Stomach smooth muscle (tissue), 2 donors: ENCODE measurements around the gene PPP2CA.
"Not testable (repeated sequence)": the region's sequence is repeated elsewhere in the genome, so short reads cannot be mapped to it uniquely, and the experiment has no call there.

Source experiments
- H3K27ac ChIP-seq: one replicate; pipeline ENCODE4 v1.7.0; 2013; ENCODE audit warnings: mild to moderate bottlenecking, low read length, inconsistent platforms
- H3K27me3 ChIP-seq, 2 donors: one replicate each; pipeline ENCODE4 v1.7.0; 2013; ENCODE audit warnings: low read length in 2 of 2; ENCODE audit not compliant: insufficient read depth in 2 of 2, control insufficient read depth in 1 of 2
- H3K36me3 ChIP-seq, 2 donors: one replicate each; pipeline ENCODE4 v1.7.0; 2013; ENCODE audit warnings: low read length in 2 of 2; ENCODE audit not compliant: control insufficient read depth in 2 of 2, insufficient read depth in 2 of 2
- H3K4me1 ChIP-seq: one replicate; pipeline ENCODE4 v1.7.0; 2013; ENCODE audit warnings: low read length; ENCODE audit not compliant: control insufficient read depth, insufficient read depth
- H3K4me3 ChIP-seq, 2 donors: one replicate each; pipeline ENCODE4 v1.7.0; 2013; ENCODE audit warnings: low read length in 2 of 2
- H3K9ac ChIP-seq, 2 donors: one replicate each; pipeline ENCODE4 v1.7.0; 2013; ENCODE audit warnings: low read length in 2 of 2, mild to moderate bottlenecking in 1 of 2
- H3K9me3 ChIP-seq, 2 donors: one replicate each; pipeline ENCODE4 v1.7.0; 2013; ENCODE audit warnings: low read length in 2 of 2; ENCODE audit not compliant: control insufficient read depth in 2 of 2
- donor health status: healthy.
- donor health status: Pancreatic carcinoma.

The PPP2CA gene

DNA sequence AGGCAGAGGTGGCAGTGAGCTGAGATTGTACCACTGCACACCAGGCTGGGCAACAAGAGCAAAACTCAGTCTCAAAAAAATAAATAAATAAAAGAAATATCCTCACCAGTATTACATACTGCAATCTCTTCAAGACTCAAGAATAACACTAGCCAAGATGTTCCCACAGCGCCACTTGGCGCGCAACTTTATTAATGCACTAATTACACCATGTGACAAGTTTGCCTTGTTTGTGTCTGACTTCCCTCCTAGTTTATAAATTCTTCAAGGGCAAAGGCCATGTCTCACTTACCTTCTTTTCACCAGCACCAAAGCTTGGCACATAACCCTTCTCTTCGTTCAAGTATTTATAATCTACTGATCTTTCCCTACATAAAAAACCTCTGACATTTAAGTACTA is 53.9 kb downstream of the PPP2CA start:
- Histone ChIP-seq H3K27me3 (no peaks in the 10 kb centered on the region), H3K4me1 (no peaks in the 10 kb centered on the region), H3K9ac (no peak overlapping the region), H3K4me3 (no peak overlapping the region), H3K9me3 (no peaks in the 10 kb centered on the region), H3K27ac (no peak overlapping the region), H3K36me3 (peaks cover 17 to 31% of the 10 kb centered on the region in 2 donors)

DNA sequence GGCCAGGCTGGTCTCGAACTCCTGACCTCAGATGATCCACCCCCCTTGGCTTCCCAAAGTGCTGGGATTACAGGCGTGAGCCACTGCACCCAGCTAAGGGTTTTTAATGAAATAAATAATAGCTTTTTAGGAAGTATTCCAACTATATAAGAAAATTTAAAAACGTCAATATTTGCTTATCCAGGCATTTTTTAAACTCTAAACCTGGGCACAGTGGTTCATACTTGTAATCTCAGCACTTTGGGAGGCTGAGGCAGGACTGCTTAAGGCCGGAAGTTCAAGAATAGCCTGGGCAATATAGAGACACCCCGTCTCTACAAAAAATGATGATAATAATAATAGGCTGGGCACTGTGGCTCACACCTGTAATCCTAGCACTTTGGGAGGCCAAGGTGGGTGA is 63.3 kb downstream of the PPP2CA start:
- Histone ChIP-seq H3K4me1 (no peaks in the 10 kb centered on the region), H3K9me3 (no peaks in the 10 kb centered on the region), H3K36me3 (peaks cover 28 to 31% of the 10 kb centered on the region in 2 donors), H3K27me3 (no peaks in the 10 kb centered on the region), H3K27ac (no peak overlapping the region), H3K9ac (no peak overlapping the region), H3K4me3 (no peak overlapping the region)

DNA sequence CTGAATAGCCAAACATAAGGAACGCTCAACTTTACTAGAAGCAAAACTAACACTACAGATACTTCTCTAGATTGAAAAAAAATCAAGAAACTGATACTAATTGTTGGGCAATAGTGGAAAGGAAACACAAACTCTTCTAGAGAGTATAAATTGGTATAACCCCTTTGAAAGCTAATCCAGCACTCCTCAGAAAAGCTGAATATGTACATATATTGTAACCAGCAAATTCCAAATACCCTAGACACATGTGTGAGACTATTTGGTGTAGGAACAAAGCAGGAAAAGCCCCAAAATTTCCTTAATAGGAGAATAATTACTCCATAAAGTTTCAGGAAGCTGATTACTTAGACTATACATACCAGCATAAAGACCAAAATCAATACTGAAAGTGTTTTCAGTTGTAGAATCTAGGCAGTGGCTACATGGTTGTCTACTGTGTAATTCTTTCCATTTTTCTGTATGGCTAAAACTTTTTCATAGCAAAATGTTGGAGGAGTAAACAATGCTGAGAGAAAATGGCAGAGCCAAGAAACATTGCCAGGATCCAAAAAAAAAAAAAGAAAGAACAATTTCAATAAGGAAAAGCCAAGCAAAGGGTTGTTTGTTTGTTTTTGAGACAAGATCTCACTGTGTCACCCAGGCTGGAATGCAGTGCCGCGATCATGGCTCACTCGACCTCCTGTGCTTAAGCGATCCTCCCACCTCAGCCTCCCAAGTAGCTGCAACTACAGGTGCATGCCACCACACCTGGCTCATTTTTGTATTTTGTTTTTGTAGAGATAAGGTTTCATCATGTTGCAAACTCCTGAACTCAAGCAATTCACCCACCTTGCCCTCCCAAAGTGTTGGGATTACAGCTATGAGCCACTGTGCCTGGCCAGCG is 64.1 kb downstream of the PPP2CA start:
- Histone ChIP-seq H3K36me3 (peaks cover 28 to 30% of the 10 kb centered on the region in 2 donors), H3K9ac (no peak overlapping the region), H3K4me3 (no peak overlapping the region), H3K27me3 (no peaks in the 10 kb centered on the region), H3K4me1 (no peaks in the 10 kb centered on the region), H3K9me3 (no peaks in the 10 kb centered on the region), H3K27ac (no peak overlapping the region)

DNA sequence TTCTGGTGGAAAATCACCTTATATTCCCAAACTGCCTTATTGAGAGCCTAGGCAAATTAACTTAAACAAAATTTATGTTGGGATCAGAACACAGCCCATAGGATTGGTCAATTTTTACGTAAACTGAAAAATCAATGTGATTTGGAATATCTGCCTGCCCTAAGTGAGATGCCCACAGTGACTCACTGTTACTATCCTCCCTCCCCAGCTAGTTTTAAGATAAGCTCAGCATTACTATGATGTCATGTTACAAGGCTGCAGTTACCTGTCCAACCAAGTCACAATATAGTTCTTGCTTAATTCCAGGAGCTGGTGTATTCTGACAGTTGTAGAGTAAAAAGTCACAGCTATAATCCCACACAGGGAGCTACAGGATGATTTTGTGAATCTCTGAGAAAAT is 72.2 kb downstream of the PPP2CA start:
- peaks cover 51 to 55% of the 10 kb centered on the region in 2 donors for H3K36me3 ChIP-seq
- H3K4me3 ChIP-seq: no peak overlapping the region
- no peaks in the 10 kb centered on the region for H3K9me3 ChIP-seq
- no peak overlapping the region for H3K27ac ChIP-seq
- H3K4me1 ChIP-seq: peaks cover 16% of the 10 kb centered on the region
- no peaks in the 10 kb centered on the region for H3K27me3 ChIP-seq
- H3K9ac ChIP-seq: no peak overlapping the region

DNA sequence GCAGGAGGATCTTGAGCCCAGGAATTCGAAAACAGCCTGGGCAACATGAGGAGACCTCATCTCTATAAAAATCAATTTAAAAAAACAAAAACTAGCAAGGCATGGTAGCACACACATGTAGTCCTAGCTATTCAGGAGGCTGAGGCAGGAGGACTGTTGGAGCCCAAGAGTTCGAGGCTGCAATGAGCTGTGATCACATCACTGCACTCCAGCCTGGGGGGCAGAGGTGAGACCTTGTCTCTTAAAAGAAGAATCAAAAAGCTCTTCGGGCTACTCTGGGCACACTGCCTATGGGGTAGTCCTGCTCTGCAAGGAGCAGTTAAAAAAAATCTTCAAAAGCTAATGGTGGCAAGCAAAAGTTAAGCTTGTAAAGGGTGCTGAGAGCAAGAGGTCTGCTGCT is 72.6 kb downstream of the PPP2CA start:
- no peak overlapping the region for H3K4me3 ChIP-seq
- H3K27me3 ChIP-seq: no peaks in the 10 kb centered on the region
- no peak overlapping the region for H3K27ac ChIP-seq
- no peak overlapping the region for H3K9ac ChIP-seq
- H3K9me3 ChIP-seq: no peaks in the 10 kb centered on the region
- H3K4me1 ChIP-seq: peaks cover 16% of the 10 kb centered on the region
- peaks cover 49 to 52% of the 10 kb centered on the region in 2 donors for H3K36me3 ChIP-seq

DNA sequence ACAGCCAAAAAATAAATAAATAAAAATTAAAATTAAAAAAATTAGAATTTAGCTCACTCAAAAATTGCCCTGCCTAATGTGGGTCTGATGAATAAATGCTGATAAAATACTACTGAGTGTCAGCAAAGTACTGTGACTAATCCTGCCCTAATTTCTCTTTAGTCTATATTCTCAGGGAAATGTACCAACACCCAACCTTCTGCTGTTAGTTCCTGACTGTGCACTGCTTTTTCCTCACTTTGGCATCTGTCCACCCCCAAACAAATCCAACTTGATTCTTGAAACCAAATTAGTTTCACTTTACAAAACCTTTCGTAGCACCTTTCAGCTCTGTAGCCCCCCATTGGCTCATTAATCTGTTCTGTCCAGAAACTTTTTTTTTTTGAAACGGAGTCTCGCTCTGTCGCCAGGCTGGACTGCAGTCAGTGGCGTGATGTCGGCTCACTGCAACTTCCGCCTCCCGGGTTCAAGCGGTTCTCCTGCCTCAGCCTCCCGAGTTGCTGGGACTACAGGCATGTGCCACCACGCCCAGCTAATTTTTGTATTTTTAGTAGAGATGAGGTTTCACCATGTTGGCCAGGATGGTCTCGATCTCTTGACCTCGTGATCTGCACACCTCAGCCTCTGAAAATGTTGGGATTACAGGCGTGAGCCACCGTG is 73.6 kb downstream of the PPP2CA start:
- peaks cover 16% of the 10 kb centered on the region for H3K4me1 ChIP-seq
- H3K9ac ChIP-seq, H3K27ac ChIP-seq, H3K4me3 ChIP-seq, H3K27me3 ChIP-seq, H3K9me3 ChIP-seq: not testable (repeated sequence)
- H3K36me3 ChIP-seq: peaks cover 48 to 49% of the 10 kb centered on the region in 2 donors

DNA sequence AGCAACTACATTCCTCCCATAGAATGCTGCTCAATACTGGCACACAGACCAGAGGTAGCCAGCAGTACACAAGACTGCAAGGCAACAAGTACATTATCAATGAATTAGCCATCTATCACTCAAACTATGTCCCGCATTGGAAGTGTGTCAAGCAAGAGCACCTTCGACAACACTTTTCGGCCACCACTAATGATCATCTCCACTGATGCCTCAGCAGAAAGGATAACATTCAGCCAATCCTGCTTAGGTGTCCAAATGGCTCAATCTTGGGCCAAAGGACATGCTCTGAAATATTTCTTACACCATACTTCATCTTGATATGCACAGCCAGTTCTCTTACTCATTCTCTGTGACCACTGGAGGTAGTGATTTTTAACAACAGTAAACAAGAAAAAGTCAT is 74.2 kb downstream of the PPP2CA start:
- Histone ChIP-seq H3K9ac (no peak overlapping the region), H3K27ac (no peak overlapping the region), H3K36me3 (peaks cover 49 to 51% of the 10 kb centered on the region in 2 donors), H3K9me3 (no peaks in the 10 kb centered on the region), H3K4me3 (no peak overlapping the region), H3K4me1 (peaks cover 17% of the 10 kb centered on the region), H3K27me3 (no peaks in the 10 kb centered on the region)

DNA sequence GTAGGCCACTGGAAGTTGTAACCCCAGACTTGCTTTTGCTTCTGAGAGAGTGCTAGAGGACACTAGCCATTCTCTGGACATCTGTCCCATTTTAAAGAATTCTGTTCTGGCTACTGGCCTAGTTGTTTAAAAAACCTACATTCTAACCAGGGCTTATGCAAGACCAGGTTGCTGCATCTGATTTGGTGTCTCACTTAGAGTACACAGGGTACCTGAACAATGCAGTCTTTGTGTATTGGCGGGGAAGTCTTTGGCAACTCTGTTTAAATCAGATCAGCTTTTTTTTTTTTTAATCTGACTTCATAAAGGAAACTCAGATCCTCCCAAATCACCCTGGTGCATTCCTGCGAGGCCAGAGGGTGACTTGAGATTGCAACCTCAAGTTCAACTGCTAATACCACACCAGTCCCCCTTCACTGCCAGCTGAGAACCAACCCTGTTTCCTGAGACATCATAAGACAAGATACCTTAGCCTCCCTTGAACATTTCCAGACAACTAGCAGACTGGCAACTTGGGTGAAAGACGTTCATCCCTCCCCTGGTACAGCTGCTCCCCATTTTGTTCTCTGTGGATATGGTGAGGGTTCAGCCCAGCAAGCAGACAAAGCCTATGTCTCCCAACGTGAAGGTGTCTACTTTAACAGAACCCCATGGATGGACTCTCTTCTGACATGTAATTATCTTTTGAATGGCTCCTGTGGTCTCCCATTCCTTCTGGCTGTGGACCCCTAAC is 76.1 kb downstream of the PPP2CA start:
- H3K36me3 ChIP-seq: peaks cover 41 to 67% of the 10 kb centered on the region in 2 donors
- no peak overlapping the region for H3K27ac ChIP-seq
- H3K9ac ChIP-seq: no peak overlapping the region

DNA sequence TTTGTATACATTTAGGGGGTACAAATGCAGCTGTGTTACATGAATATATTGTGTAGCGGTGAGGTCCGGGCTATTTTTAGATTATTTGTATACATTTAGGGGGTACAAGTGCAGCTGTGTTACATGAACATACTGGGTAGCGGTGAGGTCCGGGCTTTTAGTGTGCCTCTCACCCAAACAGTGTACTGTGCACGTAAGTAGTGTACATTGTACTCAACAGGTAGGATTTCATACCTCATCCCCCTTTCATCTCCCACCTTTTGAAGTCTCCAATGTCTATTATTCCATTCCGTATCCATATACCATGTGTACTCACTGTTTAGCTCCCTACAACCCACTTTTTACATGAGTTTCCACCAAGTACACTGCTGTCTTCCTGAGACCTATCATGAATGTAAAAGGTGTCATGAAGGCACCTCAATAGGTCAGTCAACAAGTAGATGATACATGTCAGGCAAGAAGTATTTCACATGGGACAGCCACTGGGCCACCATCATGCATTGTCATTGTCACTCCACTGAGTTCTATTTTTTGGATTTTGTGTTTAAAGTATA is 76.8 kb downstream of the PPP2CA start:
- H3K27ac ChIP-seq: no peak overlapping the region
- H3K4me1 ChIP-seq: peaks cover 27% of the 10 kb centered on the region
- no peak overlapping the region for H3K9ac ChIP-seq
- H3K36me3 ChIP-seq: peaks cover 41 to 65% of the 10 kb centered on the region in 2 donors
- no peak overlapping the region for H3K4me3 ChIP-seq
- H3K27me3 ChIP-seq: no peaks in the 10 kb centered on the region
- no peaks in the 10 kb centered on the region for H3K9me3 ChIP-seq

More for the DNA sequence above, 76.1 kb downstream of the PPP2CA start:
- H3K9me3 ChIP-seq: no peaks in the 10 kb centered on the region
- no peak overlapping the region for H3K4me3 ChIP-seq
- H3K4me1 ChIP-seq: peaks cover 27% of the 10 kb centered on the region
- no peaks in the 10 kb centered on the region for H3K27me3 ChIP-seq

DNA sequence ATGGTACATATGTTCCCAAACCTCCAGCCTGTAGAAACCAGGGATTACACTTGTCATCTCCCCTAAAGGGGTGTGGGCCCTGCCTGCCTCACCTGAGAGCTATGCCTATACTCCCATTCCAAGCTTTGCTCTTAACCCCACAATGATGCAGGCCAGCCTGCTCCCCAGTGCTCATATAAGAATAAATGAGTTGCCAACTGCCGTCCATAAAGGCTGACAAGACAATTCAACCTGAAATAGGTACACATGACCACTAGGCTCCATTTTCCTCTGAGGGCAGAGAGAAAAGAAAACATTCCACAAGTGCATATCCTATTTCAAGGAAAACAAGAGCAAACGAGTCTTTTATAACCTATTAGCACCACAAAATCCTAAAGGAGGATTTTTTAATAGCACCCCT is 77.6 kb downstream of the PPP2CA start:
- Histone ChIP-seq H3K36me3 (peaks cover 34 to 62% of the 10 kb centered on the region in 2 donors), H3K4me1 (peaks cover 27% of the 10 kb centered on the region), H3K9me3 (no peaks in the 10 kb centered on the region), H3K4me3 (no peak overlapping the region), H3K27me3 (no peaks in the 10 kb centered on the region), H3K27ac (no peak overlapping the region), H3K9ac (no peak overlapping the region)
